GM21737 (cell line): ENCODE data around the gene PRKCE.

Experiments
- ATAC-seq: cut with Tn5 transposase; IDR thresholded peaks from one replicate; pipeline ENCODE4 v1.9.1; 2021; ENCODE audit warnings: mild to moderate bottlenecking, moderate library complexity; ENCODE audit not compliant: unreplicated experiment

PRKCE gene

GRCh38 chr2:46062637-46063412 lies 411.4 kb downstream of the PRKCE start:
- no peak for ATAC-seq

GRCh38 chr2:46064396-46064795 lies 412.9 kb downstream of the PRKCE start:
- ATAC-seq = no peak

GRCh38 chr2:46065152-46065551 lies 413.7 kb downstream of the PRKCE start:
- no peak for ATAC-seq

GRCh38 chr2:46066116-46066515 lies 414.6 kb downstream of the PRKCE start:
- ATAC-seq = no peak

- no peak for ATAC-seq
These were observed 415.1 kb downstream of the PRKCE start for GRCh38 chr2:46066601-46067000.

- no peak for ATAC-seq
These were observed 415.6 kb downstream of the PRKCE start for GRCh38 chr2:46067062-46067461.

- no peak for ATAC-seq
These were observed 416.2 kb downstream of the PRKCE start for GRCh38 chr2:46067501-46068305.

- no peak for ATAC-seq
These were observed 417.2 kb downstream of the PRKCE start for GRCh38 chr2:46068636-46069035.

- ATAC-seq = no peak
These were observed 419.6 kb downstream of the PRKCE start for GRCh38 chr2:46071074-46071473.

GRCh38 chr2:46072101-46072820 lies 420.8 kb downstream of the PRKCE start:
- no peak for ATAC-seq

GRCh38 chr2:46073540-46074046 lies 422.1 kb downstream of the PRKCE start:
- no peak for ATAC-seq

GRCh38 chr2:46074501-46074900 lies 423.0 kb downstream of the PRKCE start:
- ATAC-seq = no peak

GRCh38 chr2:46075848-46076247 lies 424.4 kb downstream of the PRKCE start:
- ATAC-seq = no peak

GRCh38 chr2:46076251-46076650 lies 424.8 kb downstream of the PRKCE start:
- ATAC-seq = no peak

GRCh38 chr2:46076875-46077274 lies 425.4 kb downstream of the PRKCE start:
- ATAC-seq = no peak

- ATAC-seq = no peak
These were observed 426.1 kb downstream of the PRKCE start for GRCh38 chr2:46077522-46078107.

- ATAC-seq = no peak
These were observed 428.6 kb downstream of the PRKCE start for GRCh38 chr2:46079985-46080560.

- ATAC-seq = no peak
These were observed 431.3 kb downstream of the PRKCE start for GRCh38 chr2:46082531-46083485.

GRCh38 chr2:46086578-46087070 lies 435.1 kb downstream of the PRKCE start:
- no peak for ATAC-seq
